HG03097 (cell line): Measurements from ENCODE around the gene CENPB.
"Not testable (repeated sequence)": the region's sequence is repeated elsewhere in the genome, so short reads cannot be mapped to it uniquely, and the experiment has no call there.

ENCODE experiments used
- ATAC-seq: cut with Tn5 transposase; IDR thresholded peaks from one replicate; pipeline ENCODE4 v1.9.1; 2021; ENCODE audit not compliant: unreplicated experiment, low FRiP score

The CENPB gene

DNA sequence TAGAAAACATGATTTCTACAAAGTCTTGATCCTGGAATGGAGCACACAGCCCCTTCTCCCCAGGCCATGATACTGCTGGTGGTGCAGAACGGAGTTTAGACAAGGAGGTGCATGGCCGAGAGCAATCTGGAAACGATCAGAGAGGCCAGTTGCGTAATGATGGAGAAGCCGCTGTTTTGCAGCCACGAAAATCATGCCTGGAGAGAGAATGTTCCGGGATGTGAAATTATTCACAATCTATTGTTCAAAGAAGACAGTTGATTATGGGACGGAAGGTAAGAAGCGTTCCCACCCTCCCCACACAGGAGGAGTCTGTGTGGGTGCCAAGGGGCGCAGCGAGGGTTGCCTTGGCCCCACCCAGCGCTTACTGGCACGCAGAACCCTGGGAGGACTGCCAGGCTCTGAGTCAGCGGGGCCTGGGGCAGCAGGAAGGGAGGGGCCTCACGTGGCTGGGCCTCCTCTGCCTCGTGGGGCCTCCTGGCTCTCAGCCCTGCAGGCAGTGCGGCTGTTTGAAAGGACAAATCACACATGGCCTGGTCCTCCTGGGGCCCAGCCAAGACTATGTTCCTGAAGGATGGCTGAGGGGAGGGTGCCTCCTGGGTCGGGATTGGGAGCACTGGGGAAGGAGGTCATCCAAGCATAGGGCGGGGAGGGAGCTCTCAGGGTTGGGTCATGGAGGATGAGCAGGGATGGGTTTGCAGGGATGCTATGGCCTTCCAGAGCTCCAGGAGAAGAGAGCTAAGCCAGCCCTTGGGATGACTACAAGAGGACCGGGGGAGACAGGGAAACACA, 25.1 kb upstream of the CENPB start:
- no peak for ATAC-seq

DNA sequence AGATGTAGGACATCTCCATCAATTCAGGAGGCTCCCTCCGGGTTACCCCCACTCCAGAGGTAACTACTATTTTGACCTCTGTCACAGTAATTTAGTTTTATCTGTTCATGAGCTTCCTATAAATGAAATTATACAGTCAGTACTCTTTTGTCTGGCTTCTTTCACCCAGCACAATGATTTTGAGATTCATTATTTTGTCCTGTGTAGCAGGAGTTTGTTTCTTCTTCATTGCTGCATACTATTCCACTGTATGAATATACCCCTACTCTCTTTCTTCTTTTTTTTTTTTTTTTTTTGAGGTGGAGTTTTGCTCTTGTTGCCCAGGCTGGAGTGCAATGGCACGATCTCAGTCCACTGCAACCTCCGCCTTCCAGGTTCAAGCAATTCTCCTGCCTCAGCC, 22.0 kb upstream of the CENPB start:
- ATAC-seq, result no peak

DNA sequence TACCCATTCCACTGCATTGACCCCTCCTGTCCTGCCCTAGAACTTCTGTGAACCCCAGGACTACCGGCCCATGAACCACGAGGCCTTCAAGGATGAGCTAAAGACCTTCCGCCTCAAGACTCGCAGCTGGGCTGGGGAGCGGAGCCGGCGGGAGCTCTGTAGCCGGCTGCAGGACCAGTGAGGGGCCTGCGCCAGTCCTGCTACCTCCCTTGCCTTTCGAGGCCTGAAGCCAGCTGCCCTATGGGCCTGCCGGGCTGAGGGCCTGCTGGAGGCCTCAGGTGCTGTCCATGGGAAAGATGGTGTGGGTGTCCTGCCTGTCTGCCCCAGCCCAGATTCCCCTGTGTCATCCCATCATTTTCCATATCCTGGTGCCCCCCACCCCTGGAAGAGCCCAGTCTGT, 18.2 kb upstream of the CENPB start:
- no peak for ATAC-seq

DNA sequence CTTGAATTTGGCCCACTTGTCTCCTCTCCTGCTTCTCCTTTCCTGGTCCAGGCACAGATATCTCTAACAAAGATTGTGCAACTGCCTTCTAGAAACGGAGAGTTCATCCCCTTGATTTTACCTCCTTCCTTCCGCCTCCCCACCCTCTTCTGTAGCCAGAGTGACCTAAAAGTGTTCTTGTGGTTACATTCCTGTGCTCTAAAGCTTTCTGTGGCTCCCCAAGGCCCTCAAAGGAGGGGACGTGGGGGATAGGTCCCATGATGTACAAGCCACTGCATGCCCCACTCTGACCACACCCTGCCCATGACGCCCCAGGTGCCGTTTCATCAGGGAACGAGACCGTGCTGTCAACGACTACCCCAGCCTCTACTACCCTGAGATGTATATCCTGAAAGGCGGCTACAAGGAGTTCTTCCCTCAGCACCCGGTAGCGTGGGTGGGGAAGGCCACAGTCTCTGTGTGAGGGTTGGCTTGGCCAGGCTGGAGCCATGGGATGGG, 17.8 kb upstream of the CENPB start:
- no peak for ATAC-seq

DNA sequence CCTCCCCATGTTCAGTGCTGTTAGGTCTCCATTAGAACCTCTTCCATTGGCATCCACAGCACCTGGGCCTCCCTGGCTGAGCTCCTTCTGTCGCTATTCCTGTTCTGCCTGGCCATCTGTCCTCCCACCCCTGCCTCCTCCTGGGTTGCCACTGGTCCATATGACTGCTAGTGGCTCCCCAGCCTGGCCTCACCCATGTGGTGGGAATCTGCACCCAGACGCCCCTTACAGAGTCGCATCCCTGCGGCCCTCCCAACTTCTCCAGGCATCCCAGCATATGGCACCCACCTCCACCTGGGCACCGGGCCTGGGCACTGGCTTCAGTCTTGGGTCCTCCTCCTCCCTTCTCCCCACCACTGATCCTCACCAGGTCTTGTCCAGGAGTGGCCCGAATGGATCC, 17.3 kb upstream of the CENPB start:
- ATAC-seq, result no peak

DNA sequence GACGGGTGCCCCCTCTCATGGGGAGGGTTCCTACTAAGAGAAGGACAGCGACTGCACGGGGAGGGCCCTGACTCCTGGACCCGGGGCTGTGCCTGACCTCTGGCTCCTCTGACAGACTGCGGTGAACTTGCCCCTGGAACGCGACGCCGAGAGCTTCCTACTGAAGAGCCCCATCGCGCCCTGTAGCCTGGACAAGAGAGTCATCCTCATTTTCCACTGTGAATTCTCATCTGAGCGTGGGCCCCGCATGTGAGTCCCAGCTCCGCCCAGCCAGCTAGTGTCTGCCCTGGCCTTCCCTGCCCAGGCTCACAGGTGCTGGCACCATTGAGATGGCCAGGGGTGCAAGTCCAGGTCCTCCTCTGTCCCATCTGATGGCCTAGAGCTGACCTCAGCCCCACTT, 16.7 kb upstream of the CENPB start:
- no peak for ATAC-seq

DNA sequence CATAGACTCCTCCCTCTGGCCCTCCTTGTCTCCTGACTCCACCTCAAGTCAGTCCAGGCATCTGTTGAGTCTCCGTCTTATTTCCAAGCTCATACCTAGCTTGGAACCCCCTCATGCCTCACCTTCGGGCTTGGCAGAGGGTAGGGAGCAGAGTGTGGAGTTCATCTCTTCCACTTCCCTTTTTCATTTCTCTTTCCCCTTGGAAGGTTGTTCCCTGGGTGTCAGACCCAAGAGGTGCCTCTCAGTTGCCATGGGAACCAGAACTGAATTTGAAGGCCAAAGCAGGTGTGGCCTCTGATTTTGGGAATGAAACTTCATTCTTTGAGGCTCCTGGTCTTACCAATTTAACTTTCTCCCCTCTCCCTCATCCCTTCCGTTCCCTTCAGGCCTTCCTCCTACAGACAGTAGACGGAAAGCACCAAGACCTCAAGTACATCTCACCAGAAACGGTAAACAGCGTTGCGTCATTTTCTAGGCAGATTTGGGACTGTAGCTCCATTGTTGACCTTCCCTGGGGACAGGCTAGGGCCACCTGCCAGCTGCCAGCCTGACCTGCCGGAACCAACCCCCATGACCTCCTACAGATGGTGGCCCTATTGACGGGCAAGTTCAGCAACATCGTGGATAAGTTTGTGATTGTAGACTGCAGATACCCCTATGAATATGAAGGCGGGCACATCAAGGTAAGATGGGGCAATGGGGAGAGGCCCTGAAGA, 16.1 kb upstream of the CENPB start:
- ATAC-seq, result no peak

DNA sequence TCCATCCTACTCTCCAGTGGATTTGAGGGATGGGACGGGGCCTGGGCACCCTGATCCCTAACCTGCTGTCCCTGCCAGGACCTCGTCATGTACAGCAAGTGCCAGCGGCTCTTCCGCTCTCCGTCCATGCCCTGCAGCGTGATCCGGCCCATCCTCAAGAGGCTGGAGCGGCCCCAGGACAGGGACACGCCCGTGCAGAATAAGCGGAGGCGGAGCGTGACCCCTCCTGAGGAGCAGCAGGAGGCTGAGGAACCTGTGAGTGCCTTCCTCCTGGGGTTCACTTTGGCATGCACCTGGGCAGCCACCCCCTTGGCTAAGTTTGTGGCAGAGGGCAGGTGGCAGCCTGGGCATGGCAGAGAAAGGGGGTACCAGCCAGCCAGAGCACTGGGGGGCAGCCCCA, 15.3 kb upstream of the CENPB start:
- ATAC-seq, result no peak

DNA sequence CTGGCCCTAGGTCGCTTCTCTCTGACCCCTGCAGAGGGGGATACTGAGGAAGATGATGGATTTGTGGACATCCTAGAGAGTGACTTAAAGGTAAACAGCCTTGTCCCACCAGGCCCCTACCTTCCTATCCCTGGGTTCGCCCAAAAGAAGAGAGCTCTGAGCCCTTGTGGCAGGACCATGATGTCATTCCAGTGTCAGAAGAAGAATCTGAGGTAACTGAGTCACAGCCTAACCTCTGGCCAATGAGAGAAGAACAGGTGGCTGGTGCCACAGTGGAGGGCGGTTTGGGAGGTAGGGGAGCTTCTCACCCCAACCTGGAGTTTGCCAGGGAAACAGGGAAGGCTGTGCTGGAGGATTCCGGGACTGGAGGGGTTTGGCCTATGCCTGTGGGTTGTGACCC, 14.8 kb upstream of the CENPB start:
- ATAC-seq, result no peak

DNA sequence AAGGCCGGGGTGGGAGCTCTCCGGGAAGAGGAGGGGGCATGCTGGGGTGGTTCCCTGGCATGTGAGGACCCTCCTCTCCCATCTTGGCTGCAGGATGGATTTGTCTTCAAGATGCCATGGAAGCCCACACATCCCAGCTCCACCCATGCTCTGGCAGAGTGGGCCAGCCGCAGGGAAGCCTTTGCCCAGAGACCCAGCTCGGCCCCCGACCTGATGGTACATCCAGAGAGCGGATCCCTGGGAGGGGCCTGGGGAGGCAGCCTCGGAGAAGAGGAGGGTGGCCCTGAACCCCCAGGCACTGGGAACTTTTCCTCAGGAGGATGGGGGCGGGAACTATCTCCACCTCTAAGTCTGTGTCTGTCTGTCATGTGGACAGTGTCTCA, 14.3 kb upstream of the CENPB start:
- ATAC-seq, result no peak

DNA sequence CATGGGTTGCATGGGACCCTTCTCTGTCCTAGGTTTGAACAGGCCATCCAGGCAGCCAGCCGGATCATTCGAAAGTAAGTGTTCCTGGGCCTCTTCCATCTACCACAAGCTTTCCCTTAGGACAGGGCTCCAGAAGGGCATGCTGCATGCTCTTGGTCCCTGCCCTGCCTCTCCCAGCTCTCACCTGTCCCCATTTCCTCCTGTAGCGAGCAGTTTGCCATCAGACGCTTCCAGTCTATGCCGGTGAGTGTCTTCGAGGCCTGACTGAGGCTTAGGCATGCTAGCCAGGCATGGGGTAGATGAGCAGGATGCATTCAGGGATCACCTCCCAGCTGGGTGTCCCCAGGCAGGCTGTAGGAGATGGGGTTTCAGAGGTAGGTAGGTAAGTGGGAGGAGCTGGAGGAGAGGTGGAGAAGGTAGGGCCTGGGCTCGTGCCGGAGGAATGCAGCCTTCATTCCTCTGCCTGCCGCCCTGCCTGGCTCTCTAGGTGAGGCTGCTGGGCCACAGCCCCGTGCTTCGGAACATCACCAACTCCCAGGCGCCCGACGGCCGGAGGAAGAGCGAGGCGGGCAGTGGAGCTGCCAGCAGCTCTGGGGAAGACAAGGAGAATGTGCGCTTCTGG, 13.8 kb upstream of the CENPB start:
- ATAC-seq, result no peak

DNA sequence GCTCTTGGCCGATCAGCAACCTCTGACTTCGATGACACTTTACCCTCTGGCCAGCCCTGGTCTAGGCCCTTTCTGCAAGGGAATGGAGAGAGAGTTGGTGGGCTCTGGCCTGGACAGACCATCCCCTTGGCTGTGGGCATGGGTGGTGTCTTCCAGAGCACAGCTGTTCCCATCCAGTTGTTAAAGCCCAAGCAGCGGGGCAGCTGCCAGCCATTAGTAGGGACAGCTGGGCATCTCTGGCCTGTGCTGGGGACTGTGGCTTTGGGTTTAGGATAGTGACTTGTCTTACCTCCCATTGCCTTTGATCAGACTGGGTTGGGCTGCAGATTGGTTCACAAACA, 12.3 kb upstream of the CENPB start:
- no peak for ATAC-seq

DNA sequence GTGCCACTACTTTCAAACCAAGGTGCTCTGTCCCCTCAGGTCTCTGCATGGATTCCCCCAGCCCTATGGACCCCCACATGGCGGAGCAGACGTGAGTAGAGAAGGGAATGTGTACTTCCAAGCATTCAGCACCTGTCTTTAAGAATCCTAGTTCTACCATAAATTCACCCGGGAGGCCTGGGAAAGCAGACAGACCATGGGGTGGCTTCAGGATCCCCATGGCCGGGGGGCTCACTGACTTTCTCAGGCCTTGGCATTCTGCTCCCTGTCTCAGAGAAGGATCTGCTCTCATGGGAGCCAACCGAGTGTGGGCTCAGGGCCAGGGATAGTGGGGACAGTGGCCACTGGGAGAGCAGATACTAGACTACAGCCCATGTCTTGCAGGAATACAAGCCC, 11.8 kb upstream of the CENPB start:
- no peak for ATAC-seq

DNA sequence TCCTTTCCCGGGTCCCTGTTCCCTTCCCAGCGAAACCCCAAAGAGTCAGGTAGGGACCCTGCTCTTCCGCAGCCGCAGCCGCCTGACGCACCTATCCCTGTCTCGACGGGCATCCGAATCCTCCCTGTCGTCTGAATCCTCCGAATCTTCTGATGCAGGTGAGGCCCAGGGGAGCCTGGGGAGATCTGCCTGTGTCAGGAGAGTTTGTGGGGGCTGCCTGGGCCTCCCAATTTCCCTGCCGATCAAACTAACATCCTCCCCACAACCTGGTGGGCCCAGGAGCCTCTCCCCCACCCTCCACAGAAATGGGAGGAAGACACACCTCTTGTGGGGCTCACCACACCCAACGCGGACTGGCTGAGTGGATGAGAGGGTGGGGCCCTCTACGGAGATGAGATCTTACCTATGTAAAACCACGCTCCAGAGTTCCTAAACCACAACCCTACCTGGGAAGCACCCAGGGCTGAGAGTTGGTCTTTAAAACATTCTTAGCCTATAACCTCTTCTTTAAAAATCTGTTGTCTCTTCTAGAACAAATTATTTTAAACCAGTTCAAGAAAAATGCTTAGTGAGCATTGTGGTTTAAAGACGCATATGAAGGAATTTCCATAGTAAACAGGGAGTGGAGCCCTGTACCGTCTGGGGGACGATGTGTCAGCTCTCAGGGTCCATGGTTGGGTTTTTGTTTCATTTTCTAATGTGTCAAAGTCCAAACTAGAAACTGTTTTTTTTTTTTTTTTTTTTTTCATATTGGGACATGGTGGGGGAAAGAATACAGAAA, 11.2 kb upstream of the CENPB start:
- no peak for ATAC-seq

DNA sequence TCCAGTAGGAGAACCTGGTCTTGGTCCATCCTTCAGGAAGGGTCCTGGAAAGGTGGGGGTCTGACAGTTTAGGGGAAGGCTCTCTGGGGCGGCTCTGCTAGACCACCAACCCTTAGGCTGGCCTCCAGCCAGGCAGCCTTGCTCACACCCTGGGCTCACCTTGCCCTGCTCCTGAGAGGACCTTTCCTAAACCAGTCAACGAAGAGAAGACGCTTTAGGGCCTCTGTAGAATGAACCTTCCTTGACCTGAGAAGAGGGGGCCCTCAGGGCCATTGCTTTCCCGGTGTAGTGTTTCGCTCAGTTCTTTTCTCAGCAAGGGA, 10.6 kb upstream of the CENPB start:
- ATAC-seq, result no peak

DNA sequence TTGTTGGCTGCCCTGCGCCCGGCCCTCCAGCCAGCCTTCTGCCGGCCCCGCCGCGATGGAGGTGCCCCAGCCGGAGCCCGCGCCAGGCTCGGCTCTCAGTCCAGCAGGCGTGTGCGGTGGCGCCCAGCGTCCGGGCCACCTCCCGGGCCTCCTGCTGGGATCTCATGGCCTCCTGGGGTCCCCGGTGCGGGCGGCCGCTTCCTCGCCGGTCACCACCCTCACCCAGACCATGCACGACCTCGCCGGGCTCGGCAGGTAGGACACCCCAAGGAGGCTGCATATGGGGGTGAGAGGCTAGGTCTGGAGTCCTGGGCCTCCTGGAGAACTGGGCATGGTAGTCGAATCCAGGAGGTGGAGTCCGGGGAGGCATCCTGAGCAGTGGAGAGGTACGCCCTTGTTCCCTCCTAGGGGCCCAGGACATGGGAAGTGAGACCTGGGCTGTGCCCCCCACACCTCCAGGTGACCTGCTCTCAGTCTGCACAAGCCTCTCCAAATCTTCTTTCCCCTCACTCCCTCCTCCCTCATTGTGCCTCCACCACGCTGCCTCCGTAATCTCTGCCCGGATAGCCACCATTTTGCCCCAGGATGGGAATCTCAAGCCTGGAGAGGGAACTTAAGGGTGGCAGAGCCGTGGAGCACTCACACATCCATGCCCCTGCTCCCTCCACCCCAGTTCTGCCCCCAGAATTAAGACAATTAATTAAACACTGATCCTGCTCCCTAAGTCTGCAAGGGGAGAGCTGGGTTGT, 10.1 kb upstream of the CENPB start:
- peak; percentile 12 for ATAC-seq

DNA sequence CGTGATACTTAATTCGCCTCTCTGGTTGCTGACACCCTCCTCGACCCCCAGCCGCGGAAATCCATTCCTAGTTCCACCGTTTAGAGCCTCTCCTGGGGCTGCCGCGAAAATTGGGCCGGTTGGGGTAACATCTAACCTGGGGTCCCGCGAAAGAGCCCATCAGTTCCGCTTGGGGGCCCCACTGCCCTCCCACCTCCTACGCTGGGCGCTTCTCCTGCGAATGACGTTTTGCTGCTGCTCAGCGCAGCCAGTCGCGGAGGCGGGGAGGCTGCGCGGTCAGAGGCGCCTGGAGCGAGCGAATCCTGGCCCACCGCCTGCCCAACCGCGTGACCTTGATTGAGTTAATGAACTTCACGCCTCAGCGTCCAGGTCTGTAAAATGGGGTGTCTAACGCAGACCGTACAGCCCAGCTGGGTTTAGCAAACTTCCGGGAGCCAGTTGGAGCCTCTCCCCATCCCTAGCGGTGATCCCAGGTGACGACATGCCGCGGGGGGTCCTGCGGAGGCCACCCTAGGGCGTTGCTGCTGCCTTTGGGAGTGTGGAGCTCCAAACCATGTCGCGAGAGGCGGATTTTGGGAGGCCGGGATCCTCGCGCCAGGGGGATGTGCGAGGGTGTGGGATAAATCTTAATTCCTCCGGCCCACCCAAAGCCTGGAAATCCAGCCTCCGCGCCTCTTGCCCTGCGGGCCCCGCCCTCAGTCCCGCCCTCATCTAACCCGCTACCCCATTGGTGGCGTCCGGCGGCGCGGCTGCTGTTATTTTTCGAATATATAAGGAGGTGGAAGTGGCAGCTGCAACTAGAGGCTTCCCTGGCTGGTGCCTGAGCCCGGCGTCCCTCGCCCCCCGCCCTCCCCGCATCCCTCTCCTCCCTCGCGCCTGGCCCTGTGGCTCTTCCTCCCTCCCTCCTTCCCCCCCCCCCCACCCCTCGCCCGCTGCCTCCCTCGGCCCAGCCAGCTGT, 9.2 kb upstream of the CENPB start, which contains the start of gene CDC25B:
Gene CDC25B, plus strand, starts transcription at position 800 of the 958 bp plus-strand sequence. CDS start 222 bp downstream, outside the sequence.
- ATAC-seq, result peak; percentile 49

DNA sequence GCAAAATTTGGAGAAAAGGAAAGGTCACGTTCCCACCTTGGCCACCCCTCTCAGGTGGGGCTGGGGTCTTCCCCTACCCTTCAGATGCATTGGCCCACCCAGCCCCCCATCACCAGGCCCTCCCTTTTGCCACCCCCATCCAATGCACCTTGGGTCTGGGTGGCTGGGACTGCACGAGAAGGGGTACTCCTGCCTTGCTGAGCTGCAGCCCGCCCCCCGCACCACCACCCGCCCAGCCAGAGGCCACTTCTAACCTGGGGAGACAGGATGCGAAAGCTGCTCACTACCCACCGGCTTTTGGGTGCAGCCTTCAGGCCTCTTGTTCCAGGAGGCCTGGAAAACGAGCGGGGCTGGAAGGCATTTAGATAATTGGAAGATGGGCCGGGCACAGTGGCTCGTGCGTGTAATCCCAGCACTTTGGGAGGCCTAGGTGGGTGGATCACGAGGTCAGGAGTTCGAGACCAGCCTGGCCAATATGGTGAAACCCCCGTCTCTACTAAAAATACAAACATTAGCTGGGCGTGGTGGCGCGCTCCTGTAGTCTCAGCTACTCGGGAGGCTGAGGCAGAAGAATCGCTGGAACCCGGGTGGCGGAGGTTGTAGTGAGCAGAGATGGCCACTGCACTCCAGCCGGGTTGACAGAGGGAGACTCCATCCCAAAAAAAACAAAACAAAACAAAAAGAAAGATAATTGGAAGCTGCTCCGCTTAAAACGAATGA, 8.3 kb upstream of the CENPB start:
- ATAC-seq, result no peak

DNA sequence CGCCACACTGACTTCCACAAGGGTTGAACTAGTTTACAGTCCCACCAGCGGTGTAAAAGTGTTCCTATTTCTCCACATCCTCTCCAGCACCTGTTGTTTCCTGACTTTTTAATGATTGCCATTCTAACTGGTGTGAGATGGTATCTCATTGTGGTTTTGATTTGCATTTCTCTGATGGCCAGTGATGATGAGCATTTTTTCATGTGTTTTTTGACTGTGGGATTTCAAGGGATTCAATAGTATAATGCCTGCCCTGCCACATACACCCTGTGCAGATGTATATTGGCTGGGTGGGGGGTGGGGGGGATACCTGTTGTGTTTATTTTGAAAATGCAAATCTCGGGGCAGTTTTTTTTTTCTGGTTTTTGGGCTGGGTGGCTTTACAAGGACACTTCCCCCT, 7.6 kb upstream of the CENPB start:
- not testable (repeated sequence) for ATAC-seq
